Kidney (tissue), 14 donors: Measurements from ENCODE around the gene PLAAT1. TPM values are rescaled to one million over a fixed set of nuclear protein-coding genes. Genes with fewer than 3 reads are reported as not detected.

Experiments used
- DNase-seq, 5 donors: peaks; one replicate each; pipeline ENCODE4 v3.0.0-alpha.2; 2013 to 2020
- FAIRE-seq: peaks from 2 replicates; lab custom pipeline; 2012; peaks lifted over from hg19 to GRCh38; lab: Jason Lieb, UNC
- H3K27ac ChIP-seq, 2 donors: one replicate each; pipeline ENCODE4 v1.7.0; 2013; ENCODE audit warnings: low read depth in 2 of 2, low read length in 2 of 2, inconsistent platforms in 1 of 2
- H3K27me3 ChIP-seq: one replicate; pipeline ENCODE4 v1.7.1; 2013; ENCODE audit warnings: low read length, inconsistent platforms; ENCODE audit not compliant: control insufficient read depth, insufficient read depth
- H3K36me3 ChIP-seq, 3 donors: one replicate each; pipeline versions ENCODE4 v1.7.0 to v1.7.1; 2013; ENCODE audit warnings: low read length in 3 of 3, control low read depth in 1 of 3, inconsistent platforms in 1 of 3; ENCODE audit not compliant: insufficient read depth in 3 of 3, control insufficient read depth in 2 of 3
- H3K4me1 ChIP-seq, 3 donors: one replicate each; pipeline versions ENCODE4 v1.7.0 to v1.7.1; 2013; ENCODE audit warnings: low read length in 3 of 3, inconsistent platforms in 1 of 3, low read depth in 1 of 3; ENCODE audit not compliant: control insufficient read depth in 2 of 3, insufficient read depth in 2 of 3
- H3K4me3 ChIP-seq, 3 donors: one replicate each; pipeline versions ENCODE4 v1.7.0 to v1.8.1; 2013; ENCODE audit warnings: low read length in 3 of 3, control low read depth in 1 of 3, inconsistent platforms in 1 of 3
- H3K9ac ChIP-seq, 3 donors: one replicate each; pipeline versions ENCODE4 v1.7.0 to v1.7.1; 2013; ENCODE audit warnings: low read length in 3 of 3, control low read depth in 1 of 3, inconsistent platforms in 1 of 3
- H3K9me3 ChIP-seq, 3 donors: one replicate each; pipeline versions ENCODE4 v1.7.0 to v1.7.1; 2013; ENCODE audit warnings: low read length in 3 of 3, control low read depth in 1 of 3, inconsistent platforms in 1 of 3; ENCODE audit not compliant: control insufficient read depth in 2 of 3, insufficient read depth in 1 of 3
- intact Hi-C: fragments of 100-400 bp; cut with DNase I; formaldehyde crosslinking; loops from one replicate; pipeline ENCODE4 v1.11.1; 2022
- polyA plus RNA-seq: library from polyadenylated mRNA; stranded (reverse); fragments of 350-450 nt; fragmentation: Illumina TruSeq; extraction: RNeasy Lipid Tissue Mini Kit (QIAGEN cat#74804); gene quantifications from one replicate; pipeline ENCODE4 v1.2.3, GENCODE V29; 2014; ENCODE audit warnings: low read depth, low replicate concordance; ENCODE audit not compliant: insufficient read depth
- total RNA-seq: library from RNA; stranded (reverse); fragmentation: NEBNext Ultra II Directional; extraction: Animal tissue kit (Norgen Biotek cat#: 25700); gene quantifications from one replicate; pipeline ENCODE4 v1.2.1, GENCODE V29; 2021
- TF ChIP-seq, protein P1 (sequence below): IDR thresholded peaks from 3 replicates; pipeline ENCODE4 v1.5.1; 2012; ENCODE audit warnings: mild to moderate bottlenecking, moderate library complexity, borderline replicate concordance; ENCODE audit not compliant: insufficient read depth; ENCODE audit errors: extremely low read depth
- donor health status: control.
- donor health status: control.
- donor health status: control.
- donor health status: control.
- donor health status: control.
- donor health status: DM: yes; HTN: yes; CAD: no.
- donor health status: Normal renal cell carcinoma (clear cell type).

PLAAT1 gene
- total and polyA plus RNA-seq, 2 donors from 2014 or later = 0.39 to 0.72 TPM

GRCh38 chr3:193211984-193212383, 29.0 kb upstream of the PLAAT1 start:
- no peak overlapping the region for H3K27ac ChIP-seq
- no peaks in the 10 kb centered on the region for H3K36me3 ChIP-seq
- H3K9ac ChIP-seq = no peak overlapping the region
- no peaks in the 10 kb centered on the region for H3K27me3 ChIP-seq
- H3K4me3 ChIP-seq = no peak overlapping the region
- H3K4me1 ChIP-seq = no peaks in the 10 kb centered on the region
- DNase-seq (no peak), FAIRE-seq (no peak)
- H3K9me3 ChIP-seq = no peaks in the 10 kb centered on the region
- TF ChIP-seq, protein P1, sequence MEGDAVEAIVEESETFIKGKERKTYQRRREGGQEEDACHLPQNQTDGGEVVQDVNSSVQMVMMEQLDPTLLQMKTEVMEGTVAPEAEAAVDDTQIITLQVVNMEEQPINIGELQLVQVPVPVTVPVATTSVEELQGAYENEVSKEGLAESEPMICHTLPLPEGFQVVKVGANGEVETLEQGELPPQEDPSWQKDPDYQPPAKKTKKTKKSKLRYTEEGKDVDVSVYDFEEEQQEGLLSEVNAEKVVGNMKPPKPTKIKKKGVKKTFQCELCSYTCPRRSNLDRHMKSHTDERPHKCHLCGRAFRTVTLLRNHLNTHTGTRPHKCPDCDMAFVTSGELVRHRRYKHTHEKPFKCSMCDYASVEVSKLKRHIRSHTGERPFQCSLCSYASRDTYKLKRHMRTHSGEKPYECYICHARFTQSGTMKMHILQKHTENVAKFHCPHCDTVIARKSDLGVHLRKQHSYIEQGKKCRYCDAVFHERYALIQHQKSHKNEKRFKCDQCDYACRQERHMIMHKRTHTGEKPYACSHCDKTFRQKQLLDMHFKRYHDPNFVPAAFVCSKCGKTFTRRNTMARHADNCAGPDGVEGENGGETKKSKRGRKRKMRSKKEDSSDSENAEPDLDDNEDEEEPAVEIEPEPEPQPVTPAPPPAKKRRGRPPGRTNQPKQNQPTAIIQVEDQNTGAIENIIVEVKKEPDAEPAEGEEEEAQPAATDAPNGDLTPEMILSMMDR = no peak
- intact Hi-C loops = no loop called here

DNA sequence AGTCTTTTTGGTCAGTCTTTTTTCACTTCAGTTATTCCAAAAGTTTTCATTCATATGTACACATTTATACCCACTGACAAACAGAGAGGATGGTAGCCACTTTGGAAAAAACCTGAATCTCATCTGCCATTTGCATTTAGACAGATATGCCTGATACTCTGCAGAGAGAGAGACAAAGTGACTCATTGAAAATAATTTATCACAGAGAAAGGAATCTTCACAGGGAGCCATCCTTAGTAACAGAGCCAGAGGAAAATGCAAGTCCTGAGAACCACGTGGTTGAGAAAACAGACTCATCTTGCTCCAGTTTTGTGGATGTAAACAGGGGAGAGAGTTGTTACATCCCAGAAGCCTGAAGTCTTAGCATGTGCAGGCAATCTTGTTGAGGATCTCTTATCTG, 28.2 kb upstream of the PLAAT1 start:
- intact Hi-C loops = no loop called here
- DNase-seq = no peak

DNA sequence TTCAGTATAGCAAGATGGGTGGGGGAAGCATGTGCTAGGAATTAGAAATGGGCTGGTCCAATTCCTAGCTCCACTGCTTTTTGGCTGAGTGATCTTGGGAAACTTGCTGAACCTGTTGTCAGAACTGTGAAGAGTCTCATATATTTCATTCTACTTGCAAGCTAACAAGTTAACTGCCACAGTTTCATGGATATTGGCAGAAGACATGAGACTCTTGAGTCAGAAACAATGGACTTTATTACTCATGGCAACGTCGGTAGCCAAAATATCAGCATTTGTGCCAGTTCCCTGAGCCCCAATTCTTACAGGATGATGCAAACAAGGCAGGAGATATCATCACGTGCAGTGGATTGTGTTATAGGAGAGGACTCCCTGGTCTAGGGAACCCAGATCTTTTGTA, 26.6 kb upstream of the PLAAT1 start:
- H3K4me1 ChIP-seq = no peaks in the 10 kb centered on the region
- FAIRE-seq = no peak
- no peak overlapping the region for H3K27ac ChIP-seq
- no peaks in the 10 kb centered on the region for H3K9me3 ChIP-seq
- peak in 2 of 5 donors; percentile 13 to 32 for DNase-seq
- H3K4me3 ChIP-seq = no peak overlapping the region
- intact Hi-C loops = no loop called here
- H3K27me3 ChIP-seq = no peaks in the 10 kb centered on the region
- H3K36me3 ChIP-seq = no peaks in the 10 kb centered on the region
- H3K9ac ChIP-seq = no peak overlapping the region
- TF ChIP-seq, protein P1 = no peak

More for the DNA sequence above, 28.2 kb upstream of the PLAAT1 start:
- no peaks in the 10 kb centered on the region for H3K36me3 ChIP-seq
- H3K27me3 ChIP-seq = no peaks in the 10 kb centered on the region
- H3K9me3 ChIP-seq = no peaks in the 10 kb centered on the region
- H3K9ac ChIP-seq = no peak overlapping the region
- no peak overlapping the region for H3K4me3 ChIP-seq
- no peak overlapping the region for H3K27ac ChIP-seq
- no peak for FAIRE-seq
- H3K4me1 ChIP-seq = no peaks in the 10 kb centered on the region
- TF ChIP-seq, protein P1 = no peak
